Activated naive CD4-positive, alpha-beta T cell treated with anti-CD3 and anti-CD28 coated beads for 36 hours (primary cell): Measurements from ENCODE around the gene C11orf42. TPM values are rescaled to one million over a fixed set of nuclear protein-coding genes. Genes with fewer than 3 reads are reported as not detected.

Experiments
- CTCF ChIA-PET: fragments of 350-600 bp; sonication (Branson Sonifier 250); formaldehyde crosslinking; loops from one replicate; lab custom pipeline; 2021; ENCODE audit warnings: antibody characterized with exemption; lab: Charles Lee
- DNase-seq: peaks from one replicate; pipeline ENCODE4 v3.0.0-alpha.2; 2020
- H3K27ac Mint-ChIP-seq: one replicate; pipeline ENCODE4 v1.8.0; 2021; ENCODE audit warnings: mild to moderate bottlenecking, mixed read lengths
- H3K27me3 Mint-ChIP-seq: one replicate; pipeline ENCODE4 v1.8.0; 2021; ENCODE audit warnings: low read depth, mixed read lengths
- H3K36me3 Mint-ChIP-seq: one replicate; pipeline ENCODE4 v1.8.0; 2021; ENCODE audit warnings: low read depth, mixed read lengths
- H3K4me1 Mint-ChIP-seq: one replicate; pipeline ENCODE4 v1.8.0; 2021; ENCODE audit warnings: low read depth, mixed read lengths
- H3K4me3 Mint-ChIP-seq: one replicate; pipeline ENCODE4 v1.8.0; 2021; ENCODE audit warnings: mild to moderate bottlenecking, moderate library complexity, mixed read lengths
- H3K9me3 Mint-ChIP-seq: one replicate; pipeline ENCODE4 v1.8.0; 2021; ENCODE audit warnings: mixed read lengths
- intact Hi-C: fragments of 100-400 bp; cut with micrococcal nuclease; formaldehyde crosslinking; loops from one replicate; pipeline ENCODE4 v1.15.1; 2023
- total RNA-seq, 2 experiments: library from RNA; stranded (reverse); gene quantifications; one replicate each; pipeline ENCODE4 v1.2.3, GENCODE V29; 2021

C11orf42 gene
- total RNA-seq, 2 experiments from 2014 or later = not detected

GRCh38 chr11:6225024-6225423 lies 19.7 kb downstream of the C11orf42 start:
- DNase-seq = no peak
- peaks cover 24% of the 10 kb centered on the region for H3K36me3 Mint-ChIP-seq
- no peaks in the 10 kb centered on the region for H3K27me3 Mint-ChIP-seq
- no peak overlapping the region for H3K27ac Mint-ChIP-seq
- no peaks in the 10 kb centered on the region for H3K9me3 Mint-ChIP-seq
- no peak overlapping the region for H3K4me3 Mint-ChIP-seq
- CTCF ChIA-PET = interaction anchor here (1.6 to 1.8 kb wide), 2 partner anchors 25 to 154 kb away, joined by 4 to 5 read pairs; no protein-coding TSS in a partner anchor
- intact Hi-C loops = no loop called here
- H3K4me1 Mint-ChIP-seq = peaks cover 25% of the 10 kb centered on the region

GRCh38 chr11:6225896-6226295 lies 20.5 kb downstream of the C11orf42 start:
- Mint-ChIP-seq H3K9me3 (no peaks in the 10 kb centered on the region), H3K36me3 (peaks cover 20% of the 10 kb centered on the region), H3K27ac (no peak overlapping the region), H3K27me3 (no peaks in the 10 kb centered on the region), H3K4me1 (peaks cover 29% of the 10 kb centered on the region), H3K4me3 (no peak overlapping the region)
- CTCF ChIA-PET = no interaction called here
- no peak for DNase-seq
- intact Hi-C loops = no loop called here

- Mint-ChIP-seq H3K4me3 (no peak overlapping the region), H3K9me3 (no peaks in the 10 kb centered on the region), H3K4me1 (peaks cover 38% of the 10 kb centered on the region), H3K27ac (no peak overlapping the region), H3K27me3 (no peaks in the 10 kb centered on the region), H3K36me3 (peaks cover 11% of the 10 kb centered on the region)
- intact Hi-C loops = no loop called here
- CTCF ChIA-PET = interaction anchor here (0.7 to 1.4 kb wide), 2 partner anchors 135 to 180 kb away, joined by 5 read pairs; no protein-coding TSS in a partner anchor
- no peak for DNase-seq
These were observed 23.2 kb downstream of the C11orf42 start for GRCh38 chr11:6228520-6228919.

GRCh38 chr11:6229911-6230310 lies 24.6 kb downstream of the C11orf42 start:
- H3K4me1 Mint-ChIP-seq = peaks cover 45% of the 10 kb centered on the region
- H3K36me3 Mint-ChIP-seq = peaks cover 11% of the 10 kb centered on the region
- H3K27me3 Mint-ChIP-seq = no peaks in the 10 kb centered on the region
- DNase-seq = peak; percentile 18
- CTCF ChIA-PET = interaction anchor here (1.4 kb wide), 1 partner anchor 133 kb away, joined by 5 read pairs; no protein-coding TSS in a partner anchor
- intact Hi-C loops = loop anchor here (10.0 kb wide), 5 partner anchors 515 to 1755 kb away; partner anchors contain the start of genes EIF3F, PPFIBP2, TRIM34 and TRIM68
- H3K9me3 Mint-ChIP-seq = no peaks in the 10 kb centered on the region
- no peak overlapping the region for H3K4me3 Mint-ChIP-seq
- H3K27ac Mint-ChIP-seq = no peak overlapping the region

GRCh38 chr11:6232899-6233298 lies 27.5 kb downstream of the C11orf42 start:
- CTCF ChIA-PET = no interaction called here
- no peaks in the 10 kb centered on the region for H3K27me3 Mint-ChIP-seq
- H3K27ac Mint-ChIP-seq = no peak overlapping the region
- peaks cover 8% of the 10 kb centered on the region for H3K36me3 Mint-ChIP-seq
- no peak for DNase-seq
- intact Hi-C loops = loop anchor here (10.0 kb wide), 5 partner anchors 512 to 1752 kb away; partner anchors contain the start of genes EIF3F, PPFIBP2, TRIM34 and TRIM68
- H3K4me1 Mint-ChIP-seq = peaks cover 39% of the 10 kb centered on the region
- no peaks in the 10 kb centered on the region for H3K9me3 Mint-ChIP-seq
- H3K4me3 Mint-ChIP-seq = peak overlapping the region; percentile 6

GRCh38 chr11:6233984-6234386 lies 28.6 kb downstream of the C11orf42 start:
- Mint-ChIP-seq H3K36me3 (peaks cover 8% of the 10 kb centered on the region), H3K27me3 (no peaks in the 10 kb centered on the region), H3K27ac (peak overlapping the region; percentile 82), H3K4me1 (peaks cover 38% of the 10 kb centered on the region), H3K9me3 (no peaks in the 10 kb centered on the region), H3K4me3 (peak overlapping the region; percentile 94)
- intact Hi-C loops = loop anchor here (1.0 to 10.0 kb wide), 13 partner anchors 87 to 1751 kb away; partner anchors contain the start of genes ARFIP2, EIF3F, ILK and MRPL17
- DNase-seq = no peak
- CTCF ChIA-PET = interaction anchor here (5.6 kb wide), 1 partner anchor 17 kb away, joined by 42 read pairs; no protein-coding TSS in a partner anchor

GRCh38 chr11:6234387-6235107 lies 29.2 kb downstream of the C11orf42 start, which contains the start of gene FHIP1B:
TSS of gene FHIP1B (minus strand) at chr11:6234636. CDS start at chr11:6224516, 10,120 bp downstream.
- H3K4me1 Mint-ChIP-seq = peaks cover 32% of the 10 kb centered on the region
- peak; percentile 100 for DNase-seq
- H3K4me3 Mint-ChIP-seq = peak within 1 kb of the TSS; percentile 94
- intact Hi-C loops = loop anchor here (1.0 to 10.0 kb wide), 15 partner anchors 25 to 1750 kb away; partner anchors contain the start of genes ARFIP2, CCKBR, EIF3F and ILK
- H3K36me3 Mint-ChIP-seq = peaks cover 3% of the 10 kb centered on the region
- H3K27me3 Mint-ChIP-seq = no peaks in the 10 kb centered on the region
- H3K9me3 Mint-ChIP-seq = no peaks in the 10 kb centered on the region
- CTCF ChIA-PET = interaction anchor here (1.2 to 5.6 kb wide), 3 partner anchors 16 to 129 kb away, joined by 4 to 42 read pairs (median 5); no protein-coding TSS in a partner anchor
- H3K27ac Mint-ChIP-seq = peak within 1 kb of the TSS; percentile 82

GRCh38 chr11:6237266-6237665 lies 31.9 kb downstream of the C11orf42 start:
- Mint-ChIP-seq H3K4me3 (no peak overlapping the region), H3K9me3 (no peaks in the 10 kb centered on the region), H3K36me3 (no peaks in the 10 kb centered on the region), H3K27me3 (no peaks in the 10 kb centered on the region), H3K4me1 (peaks cover 16% of the 10 kb centered on the region), H3K27ac (no peak overlapping the region)
- intact Hi-C loops = loop anchor here (5.0 to 10.0 kb wide), 6 partner anchors 420 to 1748 kb away; partner anchors contain the start of genes EIF3F, PPFIBP2, TRIM34 and TRIM68
- no peak for DNase-seq
- CTCF ChIA-PET = interaction anchor here (1.5 to 5.6 kb wide), 2 partner anchors 13 to 125 kb away, joined by 7 to 42 read pairs; no protein-coding TSS in a partner anchor

- no peaks in the 10 kb centered on the region for H3K9me3 Mint-ChIP-seq
- no peak for DNase-seq
- CTCF ChIA-PET = interaction anchor here (1.0 to 5.6 kb wide), 3 partner anchors 13 to 125 kb away, joined by 3 to 42 read pairs (median 7); no protein-coding TSS in a partner anchor
- H3K27ac Mint-ChIP-seq = no peak overlapping the region
- H3K36me3 Mint-ChIP-seq = no peaks in the 10 kb centered on the region
- H3K27me3 Mint-ChIP-seq = no peaks in the 10 kb centered on the region
- peaks cover 14% of the 10 kb centered on the region for H3K4me1 Mint-ChIP-seq
- intact Hi-C loops = loop anchor here (5.0 to 10.0 kb wide), 6 partner anchors 421 to 1747 kb away; partner anchors contain the start of genes EIF3F, PPFIBP2, TRIM34 and TRIM68
- no peak overlapping the region for H3K4me3 Mint-ChIP-seq
These were observed 32.5 kb downstream of the C11orf42 start for GRCh38 chr11:6237761-6238302.

GRCh38 chr11:6238902-6239301 lies 33.5 kb downstream of the C11orf42 start, which contains the start of gene CNGA4:
TSS of gene CNGA4 (plus strand) at chr11:6239089. CDS start at chr11:6239207, 118 bp downstream.
- H3K27me3 Mint-ChIP-seq = peaks cover 2% of the 10 kb centered on the region
- H3K9me3 Mint-ChIP-seq = no peaks in the 10 kb centered on the region
- intact Hi-C loops = loop anchor here (5.0 to 10.0 kb wide), 6 partner anchors 422 to 1746 kb away; partner anchors contain the start of genes EIF3F, PPFIBP2, TRIM34 and TRIM68
- DNase-seq = no peak
- no peak within 1 kb of the TSS for H3K27ac Mint-ChIP-seq
- H3K4me3 Mint-ChIP-seq = no peak within 1 kb of the TSS
- H3K36me3 Mint-ChIP-seq = no peaks in the 10 kb centered on the region
- peaks cover 8% of the 10 kb centered on the region for H3K4me1 Mint-ChIP-seq
- CTCF ChIA-PET = interaction anchor here (0.6 to 5.6 kb wide), 3 partner anchors 12 to 112 kb away, joined by 3 to 42 read pairs (median 3); no protein-coding TSS in a partner anchor

- Mint-ChIP-seq H3K27me3 (peaks cover 2% of the 10 kb centered on the region), H3K9me3 (no peaks in the 10 kb centered on the region), H3K4me3 (no peak overlapping the region), H3K36me3 (no peaks in the 10 kb centered on the region), H3K4me1 (peaks cover 3% of the 10 kb centered on the region), H3K27ac (no peak overlapping the region)
- CTCF ChIA-PET = interaction anchor here (1.3 to 1.8 kb wide), 2 partner anchors 11 to 114 kb away, joined by 3 to 9 read pairs; no protein-coding TSS in a partner anchor
- intact Hi-C loops = no loop called here
- DNase-seq = no peak
These were observed 34.8 kb downstream of the C11orf42 start for GRCh38 chr11:6240139-6240538.
